Choroid plexus epithelial cell (primary cell): ENCODE results near the gene ZIK1.

Experiments
- DNase-seq: peaks from one replicate; pipeline ENCODE4 v3.0.0-alpha.2; 2010; ENCODE audit warnings: low read depth
- H3K4me3 ChIP-seq: 2 replicates; pipeline ENCODE4 v1.5.1; 2011; ENCODE audit warnings: low read depth, mild to moderate bottlenecking, control low read depth, low read length, moderate library complexity
- TF ChIP-seq, protein P1 (sequence below): conservative IDR thresholded peaks from 2 replicates; pipeline ENCODE4 v1.5.1; 2011; ENCODE audit warnings: low read depth, mild to moderate bottlenecking, control low read depth, inconsistent platforms, low read length, moderate library complexity

The ZIK1 gene

DNA sequence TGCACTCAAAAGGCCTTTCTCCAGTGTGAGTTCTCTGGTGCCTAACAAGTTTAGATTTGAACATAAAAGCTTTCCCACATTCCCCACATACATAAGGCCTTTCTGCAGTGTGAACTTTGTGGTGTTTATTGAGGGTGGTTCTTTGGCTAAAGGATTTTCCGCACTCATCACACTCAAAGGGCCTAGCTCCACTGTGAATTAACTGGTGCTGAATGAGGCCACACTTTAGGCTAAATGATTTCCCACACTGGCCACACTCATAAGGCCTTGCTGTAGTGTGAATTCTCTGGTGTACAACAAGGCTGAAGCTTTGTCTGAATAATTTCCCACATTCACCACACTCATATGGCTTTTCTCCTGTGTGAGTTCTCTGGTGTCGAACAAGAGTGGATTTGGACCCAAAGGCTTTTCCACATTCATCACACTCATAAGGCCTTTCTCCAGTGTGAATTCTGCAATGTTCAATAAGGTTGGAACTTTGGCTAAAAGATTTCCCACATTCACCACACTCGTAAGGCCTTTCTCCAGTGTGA, 11.5 kb upstream of the ZIK1 start:
- no peak overlapping the region for H3K4me3 ChIP-seq
- DNase-seq, result no peak
- TF ChIP-seq, protein P1, sequence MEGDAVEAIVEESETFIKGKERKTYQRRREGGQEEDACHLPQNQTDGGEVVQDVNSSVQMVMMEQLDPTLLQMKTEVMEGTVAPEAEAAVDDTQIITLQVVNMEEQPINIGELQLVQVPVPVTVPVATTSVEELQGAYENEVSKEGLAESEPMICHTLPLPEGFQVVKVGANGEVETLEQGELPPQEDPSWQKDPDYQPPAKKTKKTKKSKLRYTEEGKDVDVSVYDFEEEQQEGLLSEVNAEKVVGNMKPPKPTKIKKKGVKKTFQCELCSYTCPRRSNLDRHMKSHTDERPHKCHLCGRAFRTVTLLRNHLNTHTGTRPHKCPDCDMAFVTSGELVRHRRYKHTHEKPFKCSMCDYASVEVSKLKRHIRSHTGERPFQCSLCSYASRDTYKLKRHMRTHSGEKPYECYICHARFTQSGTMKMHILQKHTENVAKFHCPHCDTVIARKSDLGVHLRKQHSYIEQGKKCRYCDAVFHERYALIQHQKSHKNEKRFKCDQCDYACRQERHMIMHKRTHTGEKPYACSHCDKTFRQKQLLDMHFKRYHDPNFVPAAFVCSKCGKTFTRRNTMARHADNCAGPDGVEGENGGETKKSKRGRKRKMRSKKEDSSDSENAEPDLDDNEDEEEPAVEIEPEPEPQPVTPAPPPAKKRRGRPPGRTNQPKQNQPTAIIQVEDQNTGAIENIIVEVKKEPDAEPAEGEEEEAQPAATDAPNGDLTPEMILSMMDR, result no peak

DNA sequence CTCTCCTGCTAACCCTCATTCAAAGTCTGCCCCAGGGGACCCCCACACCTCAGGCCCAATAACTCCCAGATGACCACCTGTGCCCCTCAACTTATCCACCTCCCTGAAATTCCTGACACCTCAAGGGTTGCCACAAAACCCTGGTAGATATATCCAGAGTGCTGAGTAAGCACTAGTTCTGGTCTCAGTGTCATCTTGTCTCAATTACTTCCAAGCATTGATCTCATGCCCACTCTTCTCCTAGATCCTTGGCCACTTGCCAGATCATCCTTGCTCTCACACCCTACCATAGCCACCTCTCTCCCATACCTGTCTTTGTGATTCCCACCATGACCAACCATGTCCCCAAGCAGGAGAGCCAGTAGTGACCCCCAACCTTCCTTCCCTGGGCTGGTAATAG, 7.3 kb upstream of the ZIK1 start:
- TF ChIP-seq, protein P1, result no peak
- no peak overlapping the region for H3K4me3 ChIP-seq
- DNase-seq, result no peak

DNA sequence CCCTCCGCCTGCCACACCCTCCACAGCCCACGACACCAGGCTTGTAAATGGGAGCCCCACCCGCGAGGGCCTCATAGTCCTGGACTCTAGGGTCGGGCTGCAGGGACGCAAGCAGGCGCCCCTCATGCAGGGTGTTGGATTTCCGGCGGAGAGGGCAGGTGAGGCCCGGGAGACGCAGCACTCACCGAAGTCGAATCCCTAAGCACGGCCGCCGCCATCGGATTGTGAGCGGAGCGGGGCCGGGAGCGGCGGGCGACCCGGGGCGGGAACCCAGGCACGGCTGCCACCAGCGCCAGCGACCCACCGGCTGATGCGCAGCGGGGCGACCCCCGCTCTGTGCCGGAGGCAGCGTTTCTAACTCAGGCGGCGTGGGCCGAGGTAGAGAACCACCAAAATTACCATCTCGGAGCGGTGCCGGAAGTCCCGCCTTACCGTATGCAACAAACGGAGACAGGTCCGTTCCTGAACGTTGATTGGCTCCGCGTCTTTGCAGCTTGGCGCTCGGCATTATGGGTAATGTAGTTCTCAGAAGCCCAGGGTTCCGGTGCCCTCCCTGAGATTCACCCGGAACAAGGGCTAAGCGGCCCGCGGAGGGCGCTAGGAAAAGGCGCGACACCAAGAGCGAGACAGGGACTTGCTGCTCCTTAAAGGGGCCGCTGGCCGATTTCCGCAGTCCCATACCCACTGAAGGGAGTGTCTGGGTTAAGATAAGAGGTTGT, 5.3 kb upstream of the ZIK1 start, which contains the start of gene ZNF416:
Gene ZNF416, minus strand, starts transcription at position 425 of the 719 bp plus-strand sequence. Its CDS starts 207 bp downstream, at position 218.
- DNase-seq, result peak; percentile 99
- TF ChIP-seq, protein P1, result peak; percentile 40
- peak within 1 kb of the TSS; percentile 90 for H3K4me3 ChIP-seq

DNA sequence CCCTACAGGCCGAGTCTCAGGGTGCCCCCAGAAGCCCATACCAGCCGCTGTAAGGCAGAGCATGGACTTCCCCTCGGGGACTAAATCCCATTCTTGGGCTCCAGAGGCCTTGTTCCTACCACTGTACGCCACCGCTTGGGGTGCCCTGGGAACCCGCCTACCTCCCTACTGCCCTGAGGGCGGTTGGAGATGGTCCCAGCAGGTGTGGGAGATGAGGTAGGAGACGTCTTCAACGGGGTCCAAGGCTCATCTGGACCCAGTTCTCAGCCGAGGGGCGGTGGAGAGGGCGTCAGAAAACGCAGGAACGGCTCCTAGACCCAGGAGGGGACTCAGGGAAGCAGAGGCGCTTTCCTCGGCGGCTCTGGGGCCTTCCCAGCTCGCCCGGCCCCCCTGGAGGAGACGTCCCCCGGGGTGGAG, 833 bp upstream of the ZIK1 start:
- TF ChIP-seq, protein P1, result no peak
- no peak for DNase-seq
- H3K4me3 ChIP-seq, result no peak overlapping the region

DNA sequence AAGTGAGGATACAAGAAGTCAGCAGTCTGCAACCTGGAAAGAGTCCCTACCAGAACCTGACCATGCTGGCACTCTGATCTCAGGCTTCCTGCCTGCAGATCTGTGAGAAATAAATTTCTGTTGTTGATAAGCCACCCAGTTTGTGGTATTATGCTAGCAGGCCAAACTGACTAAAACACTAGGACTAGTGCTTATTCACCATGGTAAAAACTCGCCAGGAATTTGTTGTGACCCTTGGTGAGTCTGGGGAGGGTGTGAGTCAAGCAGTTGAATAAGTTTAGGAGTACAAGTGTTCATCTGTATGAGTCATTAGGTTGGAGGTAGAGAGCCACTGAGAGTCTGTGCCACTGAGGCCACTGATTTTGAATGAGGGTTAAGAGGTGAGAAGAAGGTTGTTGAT, 3.6 kb downstream of the ZIK1 start:
- TF ChIP-seq, protein P1, result no peak
- H3K4me3 ChIP-seq, result no peak overlapping the region
- DNase-seq, result peak; percentile 45

DNA sequence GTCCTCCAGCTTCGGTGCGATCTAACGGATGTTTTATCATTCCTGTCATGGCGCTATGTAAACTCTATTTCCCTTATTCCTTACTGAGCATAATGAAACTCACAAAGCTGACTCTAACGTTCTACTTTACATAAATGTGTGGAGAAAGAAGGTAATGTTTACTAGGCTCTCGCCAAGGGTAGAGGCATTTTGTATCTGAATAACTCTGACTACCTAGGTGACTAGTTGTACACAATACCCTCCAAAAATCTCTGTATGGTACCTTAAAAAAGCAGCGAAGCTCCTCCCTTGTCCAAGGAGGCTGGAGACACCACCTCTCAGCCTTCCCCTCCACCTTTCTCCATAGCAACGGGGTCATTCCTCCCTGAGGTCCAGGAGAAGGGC, 15.4 kb downstream of the ZIK1 start:
- peak overlapping the region; percentile 81 for H3K4me3 ChIP-seq
- TF ChIP-seq, protein P1, result no peak
- DNase-seq, result no peak

DNA sequence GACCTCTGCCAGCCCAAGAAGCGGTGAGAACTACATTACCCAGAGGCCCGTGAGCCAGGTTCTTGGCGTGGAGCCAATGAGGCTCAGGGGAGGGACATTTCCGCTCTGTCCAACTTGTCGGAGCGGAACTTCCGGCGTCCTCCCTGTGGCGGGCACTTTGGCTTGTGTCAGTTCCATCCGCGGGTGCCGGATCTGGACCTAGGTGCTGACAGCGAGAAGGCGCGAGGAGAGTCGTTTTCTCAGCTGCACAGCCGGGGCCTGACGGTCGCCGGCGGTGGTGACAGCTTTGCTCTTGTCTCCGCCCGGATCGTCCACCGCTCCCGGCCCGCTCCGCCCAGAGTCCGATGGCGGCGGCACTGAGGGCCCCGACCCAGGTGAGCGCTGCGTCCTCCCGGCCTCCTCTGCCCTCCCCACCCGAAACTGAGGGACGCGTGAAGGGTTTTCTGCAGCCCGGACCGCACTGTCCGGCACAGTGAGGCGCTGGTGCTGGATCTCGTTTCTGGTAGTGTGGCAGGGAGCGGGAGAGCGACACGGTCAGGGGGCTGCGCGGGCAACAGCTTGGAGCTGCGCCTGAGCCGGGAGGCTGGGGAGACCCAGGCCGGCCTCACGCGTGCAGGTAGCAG, 15.9 kb downstream of the ZIK1 start, which contains the start of gene ZNF530:
Gene ZNF530, plus strand, starts transcription at position 125 of the 623 bp plus-strand sequence. CDS start 4,461 bp downstream, outside the sequence.
- peak; percentile 92 for DNase-seq
- H3K4me3 ChIP-seq, result peak within 1 kb of the TSS; percentile 81
- TF ChIP-seq, protein P1, result peak; percentile 6
